Stimulated activated CD4-positive, alpha-beta T cell treated with anti-CD3 and anti-CD28 coated beads, Interleukin-15, amount 100 ng/mL, for 1 hour (primary cell): ENCODE measurements around the gene SMPD3.

Experiments used
- DNase-seq, 2 donors: peaks; one replicate each; pipeline ENCODE4 v3.0.0-alpha.2; 2020; ENCODE audit warnings: low read depth in 1 of 2, low spot score in 1 of 2

SMPD3 gene

DNA sequence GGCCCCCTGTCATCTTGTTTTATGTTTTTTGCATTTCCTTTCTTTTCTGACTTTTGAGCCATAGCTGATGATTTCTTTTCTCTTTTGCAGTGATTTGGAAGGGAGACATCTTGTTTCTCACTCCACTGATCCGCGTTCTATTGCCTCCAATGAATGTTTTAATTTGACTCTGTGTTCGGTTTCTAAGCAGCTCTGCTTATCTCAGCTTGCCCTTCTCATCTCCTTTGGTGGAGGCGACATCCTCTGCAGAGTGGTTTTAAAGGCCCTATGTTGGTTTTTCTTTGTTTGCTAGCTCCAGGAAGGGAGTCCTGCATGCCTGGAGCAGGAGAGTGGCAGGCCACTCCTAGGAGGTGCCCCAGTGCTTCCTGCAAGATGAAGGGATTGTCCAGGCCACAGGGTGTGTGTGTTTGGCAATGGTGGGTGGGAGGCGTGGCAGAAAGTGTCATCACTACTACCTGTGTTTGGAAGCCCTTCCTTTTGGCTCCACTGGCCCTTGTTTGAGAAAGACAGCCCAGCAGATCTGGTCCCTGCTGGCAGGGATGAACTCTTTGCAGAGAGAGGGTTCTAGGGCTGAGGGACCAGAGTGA lies 13.6 kb downstream of the SMPD3 start:
- DNase-seq, result no peak

- no peak for DNase-seq
These were observed 15.0 kb downstream of the SMPD3 start for GRCh38 chr16:68433316-68433715.

- no peak for DNase-seq
These were observed 15.6 kb downstream of the SMPD3 start for GRCh38 chr16:68432701-68433100.

GRCh38 chr16:68429076-68429854 lies 19.0 kb downstream of the SMPD3 start:
- no peak for DNase-seq

- DNase-seq, result no peak
These were observed 20.5 kb downstream of the SMPD3 start for GRCh38 chr16:68427649-68428303.

GRCh38 chr16:68426347-68426652 lies 22.0 kb downstream of the SMPD3 start:
- no peak for DNase-seq

DNA sequence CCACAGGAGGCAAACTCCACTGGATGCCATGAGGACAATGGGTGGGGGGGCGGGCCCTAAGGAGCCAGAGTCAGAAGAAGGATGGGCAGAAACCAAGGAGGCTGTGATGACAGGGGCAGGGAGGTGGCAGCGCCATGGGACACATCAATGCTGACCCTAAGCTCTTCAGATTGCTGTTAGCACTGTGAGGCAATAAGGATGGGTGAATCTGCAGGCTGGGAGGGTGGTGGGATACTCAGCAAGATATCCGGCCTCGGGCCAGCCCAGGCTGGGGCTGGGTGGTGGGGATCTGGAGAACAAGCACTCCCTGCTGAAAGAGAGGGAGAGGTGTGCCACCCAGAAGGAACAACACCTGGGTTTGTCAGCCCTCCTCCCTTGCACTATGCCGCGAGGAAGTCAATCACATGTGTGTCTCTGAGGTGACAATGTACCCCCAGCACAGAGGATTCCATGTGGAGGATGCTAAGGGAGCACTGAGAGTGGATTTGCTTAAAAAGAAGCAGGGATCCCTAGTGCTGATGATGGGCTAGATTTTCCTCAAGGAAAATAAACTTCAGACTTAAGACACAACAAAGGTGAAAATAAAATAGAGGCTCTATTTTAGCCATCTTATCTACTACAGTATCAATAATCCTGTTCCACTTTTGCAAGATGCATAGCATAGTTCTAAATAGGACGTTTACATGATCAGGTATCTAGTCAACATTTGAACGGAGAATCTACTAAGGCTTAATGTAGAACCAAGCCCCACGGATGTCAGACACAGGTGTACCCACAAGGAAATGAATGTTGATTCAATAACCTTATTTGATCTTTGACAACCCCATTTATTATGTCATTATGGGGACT lies 22.6 kb downstream of the SMPD3 start:
- DNase-seq, result no peak

DNA sequence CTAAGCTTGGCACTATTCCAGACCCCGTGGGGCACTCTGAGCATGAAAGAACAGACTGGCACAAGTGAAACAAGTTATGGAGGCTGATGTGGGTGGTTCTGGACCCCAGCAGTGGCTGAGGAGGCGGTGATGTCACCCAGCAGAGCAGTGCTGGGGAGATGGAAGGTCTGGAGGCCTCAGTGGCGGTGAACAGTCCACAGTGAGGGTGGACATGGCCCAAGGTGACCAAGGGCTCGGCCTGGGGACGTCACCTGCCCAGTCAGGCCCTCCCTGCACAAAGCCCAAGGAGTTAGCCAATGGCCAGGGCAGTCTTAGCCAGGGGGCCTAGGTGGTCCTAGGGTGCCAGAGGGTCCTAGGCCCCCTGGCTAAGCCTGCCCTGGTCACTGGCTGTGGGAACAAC lies 24.5 kb downstream of the SMPD3 start:
- no peak for DNase-seq

DNA sequence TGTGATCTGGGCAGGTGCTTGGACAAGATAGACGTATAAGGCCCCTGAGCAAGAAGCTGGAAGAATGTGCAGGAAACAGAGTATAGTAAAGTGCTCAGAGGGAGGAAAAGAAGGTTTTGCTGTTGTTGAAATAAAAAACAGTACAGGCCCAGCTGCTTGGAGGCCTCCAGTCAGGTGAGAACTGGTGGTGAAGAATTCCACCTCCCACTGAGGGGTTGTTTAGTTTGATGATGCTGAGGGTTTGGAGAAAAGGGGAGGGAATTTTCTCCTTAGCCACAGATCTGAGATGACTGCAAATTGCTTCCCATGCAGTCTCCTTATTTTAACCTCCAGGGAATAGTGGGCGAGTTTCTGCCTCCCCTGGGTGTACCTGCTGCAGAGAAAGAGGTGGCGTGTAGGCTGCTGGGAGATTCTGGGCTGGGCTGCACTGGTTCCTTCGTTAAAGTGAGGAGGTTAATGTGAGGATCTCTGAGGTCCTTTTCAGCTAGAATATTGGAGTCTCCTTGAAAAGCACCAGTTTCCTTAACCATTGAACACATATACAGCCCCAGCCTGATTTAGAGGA lies 25.8 kb downstream of the SMPD3 start:
- DNase-seq, result no peak

GRCh38 chr16:68421076-68421475 lies 27.2 kb downstream of the SMPD3 start:
- DNase-seq, result no peak

DNA sequence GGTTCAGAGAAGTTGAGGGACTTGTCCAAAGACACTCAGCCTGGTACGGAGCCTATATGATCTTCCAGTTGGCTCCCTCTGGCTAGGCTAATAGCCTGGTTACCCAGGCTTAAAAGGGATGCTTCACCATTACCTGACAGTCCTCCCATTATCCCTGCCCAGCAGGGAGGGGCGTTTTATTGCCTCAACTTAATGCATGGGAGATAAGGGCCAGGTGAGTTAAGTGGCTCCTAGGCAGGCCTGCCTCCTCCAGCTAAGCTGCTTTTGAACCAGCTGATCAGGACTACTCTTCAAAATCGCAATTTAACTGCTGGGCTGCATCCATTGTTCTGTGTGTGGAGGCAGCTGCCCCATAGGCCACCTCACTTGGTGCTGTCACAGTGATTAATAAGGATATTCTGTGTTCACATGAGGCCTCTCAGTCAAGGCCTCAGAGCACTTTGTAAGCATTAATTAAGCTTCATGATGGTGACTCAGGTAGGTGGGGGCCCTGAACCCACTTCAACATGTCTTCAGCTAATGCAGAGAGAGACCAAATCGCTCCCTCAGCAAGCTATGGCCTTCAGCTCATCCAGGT lies 27.9 kb downstream of the SMPD3 start:
- no peak for DNase-seq

DNA sequence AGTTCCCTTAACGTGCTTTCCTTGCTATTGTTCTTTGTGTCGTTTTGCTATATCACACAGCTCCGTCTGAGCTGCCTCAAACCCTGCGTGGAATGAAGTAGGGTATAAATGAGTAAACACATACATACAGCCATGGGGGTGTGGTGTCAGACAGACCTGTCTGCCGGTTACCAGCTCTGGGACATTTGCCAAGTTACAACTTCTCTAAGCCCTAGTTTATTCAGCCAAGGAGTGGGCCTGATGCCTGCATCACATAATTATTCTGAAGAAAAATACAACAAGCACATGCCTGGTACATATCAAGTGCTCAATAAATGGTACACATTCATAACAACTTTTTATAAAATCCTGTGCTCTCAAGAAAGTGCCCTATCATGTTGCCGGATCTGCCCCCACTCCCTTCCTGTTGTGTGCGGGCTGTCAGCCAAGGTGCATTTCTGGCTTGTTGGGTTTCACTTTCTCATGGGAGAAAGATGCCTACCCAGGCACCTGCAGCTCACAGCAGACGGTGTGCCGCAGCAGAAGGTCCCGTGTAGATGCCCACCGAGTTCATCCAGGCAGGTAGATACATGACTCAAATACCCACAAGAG lies 30.5 kb downstream of the SMPD3 start:
- peak; percentile 44 to 53 for DNase-seq

DNA sequence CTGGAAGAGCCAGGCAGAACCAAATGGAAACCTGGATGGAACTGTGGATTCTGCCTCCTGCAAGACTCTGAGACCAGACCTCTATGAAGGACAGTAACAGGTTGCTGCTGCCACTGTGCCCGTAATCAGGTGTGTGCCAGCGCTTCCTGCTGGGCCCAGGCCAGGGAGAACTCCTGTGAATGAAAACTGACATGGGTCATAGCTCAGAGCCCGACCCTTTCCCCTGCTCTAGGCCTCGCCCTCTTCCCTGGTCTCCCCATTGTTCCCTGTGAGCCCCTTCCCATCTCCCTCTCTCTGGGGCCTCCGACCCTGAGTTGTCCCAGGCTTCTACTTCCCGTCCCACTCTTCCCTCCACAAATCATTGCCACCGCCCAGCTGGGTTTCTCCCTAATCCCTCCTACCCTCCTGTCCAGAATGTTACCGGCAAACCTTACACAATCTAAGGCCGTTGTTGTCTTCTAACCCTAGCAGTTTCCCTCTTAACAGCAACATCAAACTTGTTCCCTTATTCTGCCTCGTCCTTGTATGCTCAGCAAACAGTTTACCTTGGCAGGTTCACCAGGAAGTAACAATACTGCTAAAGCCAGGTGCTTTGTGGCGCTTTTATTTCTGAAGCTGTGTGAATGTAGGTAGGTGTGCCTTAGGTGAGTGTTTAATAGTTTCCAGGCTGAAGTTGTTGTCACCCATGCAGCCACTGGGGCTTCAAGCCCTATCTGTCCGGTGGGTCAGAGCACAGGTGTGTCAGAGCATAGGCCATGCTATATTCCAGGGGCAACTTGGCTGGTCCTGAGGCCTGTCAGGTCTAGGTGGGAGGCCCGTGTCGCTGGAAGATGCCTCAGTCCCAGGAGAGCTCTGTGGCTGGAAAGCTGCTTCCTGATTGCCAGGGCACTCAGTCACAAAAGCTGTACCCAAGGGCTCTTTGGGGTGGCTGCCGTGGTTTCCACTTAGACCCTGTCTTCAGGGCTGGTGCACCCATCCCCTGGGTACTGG lies 32.0 kb downstream of the SMPD3 start:
- DNase-seq, result no peak

GRCh38 chr16:68414581-68414980 lies 33.7 kb downstream of the SMPD3 start:
- DNase-seq, result no peak

DNA sequence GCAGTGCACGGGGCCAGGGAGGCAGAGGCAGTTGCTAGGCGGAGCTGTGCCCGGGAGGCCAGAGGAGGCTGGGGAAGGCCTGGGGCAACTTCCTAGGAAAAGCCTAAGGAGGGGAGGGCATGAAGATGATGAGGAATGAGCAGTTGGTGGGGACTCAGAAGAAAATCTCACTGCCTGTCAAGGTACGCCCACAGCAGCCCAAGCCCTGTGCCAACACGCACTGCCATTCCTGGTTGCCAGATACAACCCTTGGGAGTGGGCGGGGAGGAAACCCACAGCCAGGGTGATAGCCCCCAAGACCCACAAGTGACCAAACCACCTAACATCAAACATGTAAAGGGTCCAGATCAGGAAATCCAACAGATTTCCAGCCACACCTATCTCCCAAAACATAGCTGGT lies 36.2 kb downstream of the SMPD3 start:
- DNase-seq, result no peak

- DNase-seq, result no peak
These were observed 37.2 kb downstream of the SMPD3 start for GRCh38 chr16:68411086-68411485.

- no peak for DNase-seq
These were observed 39.3 kb downstream of the SMPD3 start for GRCh38 chr16:68408967-68409366.

GRCh38 chr16:68408428-68408827 lies 39.9 kb downstream of the SMPD3 start:
- no peak for DNase-seq

GRCh38 chr16:68406458-68407152 lies 41.7 kb downstream of the SMPD3 start:
- DNase-seq, result no peak
